ENCODE measurements around the gene IGFL1.
"Not testable (repeated sequence)": the region's sequence is repeated elsewhere in the genome, so short reads cannot be mapped to it uniquely, and the experiment has no call there.

GRCh38 chr19:46195919-46196318 is 33.6 kb upstream of the IGFL1 start:
- not testable (repeated sequence) for TF ChIP-seq CTCF (conservative IDR thresholded peaks at IDR 0.05; ENCODE audit: low read depth, low read length); RFX5 (IDR thresholded peaks at IDR 0.05; ENCODE audit: low read depth, low read length); USF2 (IDR thresholded peaks at IDR 0.05; ENCODE audit: low read depth, low read length); RAD21 (IDR thresholded peaks at IDR 0.05; ENCODE audit: low read length); FOS (IDR thresholded peaks at IDR 0.05; ENCODE audit: low read depth, low read length); NFE2L2 (IDR thresholded peaks at IDR 0.05; ENCODE audit: low read depth, low read length); MAZ (IDR thresholded peaks at IDR 0.05; ENCODE audit: borderline replicate concordance, low read depth, low read length); POLR2A (IDR thresholded peaks at IDR 0.05; ENCODE audit: low read depth, low read length)
